Keratinocyte (primary cell): Measurements from ENCODE around the gene MXRA7. TPM values are rescaled to one million over a fixed set of nuclear protein-coding genes. Genes with fewer than 3 reads are reported as not detected.
A peak's percentile ranks its signal among the peaks of the same experiment; 100 is the strongest.

ENCODE experiments used
- DNase-seq: peaks from one replicate; pipeline ENCODE4 v3.0.0-alpha.2; 2011; ENCODE audit warnings: low read depth, missing footprints, low spot score
- FAIRE-seq: peaks from 2 replicates; lab custom pipeline; 2011; peaks lifted over from hg19 to GRCh38; lab: Jason Lieb, UNC
- H2AFZ ChIP-seq: 2 replicates; pipeline ENCODE4 v1.6.0; 2012; ENCODE audit warnings: low read length, control low read depth, inconsistent platforms; ENCODE audit not compliant: control insufficient read depth
- H3K27ac ChIP-seq: 2 replicates; pipeline ENCODE4 v1.5.1; 2011; ENCODE audit warnings: low read length; ENCODE audit not compliant: control insufficient read depth, insufficient read depth
- H3K27me3 ChIP-seq: 3 replicates; pipeline ENCODE4 v1.6.0; 2011; ENCODE audit warnings: low read length; ENCODE audit not compliant: control insufficient read depth, insufficient read depth; ENCODE audit errors: extremely low read depth
- H3K36me3 ChIP-seq, 2 experiments: 2 replicates in 1 of 2; 3 replicates in 1 of 2; pipeline ENCODE4 v1.5.1; 2011; ENCODE audit warnings: low read length in 2 of 2, mild to moderate bottlenecking in 1 of 2; ENCODE audit not compliant: control insufficient read depth in 2 of 2, insufficient read depth in 2 of 2; ENCODE audit errors: extremely low read depth in 1 of 2
- H3K4me1 ChIP-seq: 3 replicates; pipeline ENCODE4 v1.5.1; 2011; ENCODE audit warnings: low read length; ENCODE audit not compliant: control insufficient read depth, insufficient read depth; ENCODE audit errors: extremely low read depth
- H3K4me2 ChIP-seq: 3 replicates; pipeline ENCODE4 v1.6.0; 2011; ENCODE audit warnings: low read depth, low read length; ENCODE audit not compliant: control insufficient read depth, insufficient read depth; ENCODE audit errors: extremely low read depth
- H3K4me3 ChIP-seq, 3 experiments: fragments of 200-600 bp in 1 of 3; sonication (generic) in 1 of 3; 2 replicates in 2 of 3; 3 replicates in 1 of 3; pipeline ENCODE4 v1.5.1; 2011 to 2016; ENCODE audit warnings: low read length in 3 of 3, mild to moderate bottlenecking in 3 of 3, control low read depth in 2 of 3, inconsistent platforms in 1 of 3, low read depth in 1 of 3, mixed read lengths in 1 of 3, mixed run types in 1 of 3, moderate library complexity in 1 of 3; ENCODE audit not compliant: control insufficient read depth in 2 of 3, insufficient read depth in 2 of 3; ENCODE audit errors: extremely low read depth in 1 of 3
- H3K79me2 ChIP-seq: 2 replicates; pipeline ENCODE4 v1.6.0; 2012; ENCODE audit warnings: low read length; ENCODE audit not compliant: control insufficient read depth, insufficient read depth
- H3K9ac ChIP-seq: 3 replicates; pipeline ENCODE4 v1.6.0; 2011; ENCODE audit warnings: low read length; ENCODE audit not compliant: control insufficient read depth, insufficient read depth; ENCODE audit errors: extremely low read depth
- H3K9me1 ChIP-seq: 3 replicates; pipeline ENCODE4 v1.6.0; 2011; ENCODE audit warnings: low read length; ENCODE audit not compliant: control insufficient read depth, insufficient read depth; ENCODE audit errors: extremely low read depth
- H3K9me3 ChIP-seq: 2 replicates; pipeline ENCODE4 v1.5.1; 2012; ENCODE audit warnings: low read depth, low read length; ENCODE audit not compliant: control insufficient read depth
- H4K20me1 ChIP-seq: 3 replicates; pipeline ENCODE4 v1.6.0; 2011; ENCODE audit warnings: low read length; ENCODE audit not compliant: control insufficient read depth, insufficient read depth; ENCODE audit errors: extremely low read depth
- EZH2 ChIP-seq: IDR thresholded peaks from one replicate; pipeline ENCODE4 v1.6.1; 2012; ENCODE audit warnings: inconsistent platforms, mild to moderate bottlenecking, low read length, moderate library complexity
- dilution Hi-C: fragments of 300-500 bp; cut with MboI; formaldehyde crosslinking; loops from one replicate; pipeline ENCODE4 v1.7.0; 2020; ENCODE audit warnings: low sequenced_read_pairs; ENCODE audit not compliant: extremely low pct_ligation_motif_present
- polyA plus RNA-seq, 5 experiments: library from polyadenylated mRNA; depleted of rRNA in 3 of 5; stranded (reverse) in 3 of 5; stranded (forward) in 1 of 5; unstranded in 1 of 5; fragments of >200 nt; gene quantifications; 1 replicate in 1 of 5; 2 replicates in 3 of 5; 3 replicates in 1 of 5; pipeline versions ENCODE4 v1.2.1 to v1.2.3, GENCODE V29; 2011 to 2012; ENCODE audit warnings: missing spikeins in 2 of 5, low read depth in 1 of 5, low replicate concordance in 1 of 5
- TF ChIP-seq, protein P1 (sequence below), 3 experiments: IDR thresholded peaks in 1 of 3; conservative IDR thresholded peaks in 1 of 3; optimal IDR thresholded peaks in 1 of 3; 2 replicates in 2 of 3; 3 replicates in 1 of 3; pipeline versions ENCODE3 to v1.5.1; 2011; ENCODE audit warnings: low read length in 3 of 3, mild to moderate bottlenecking in 3 of 3, moderate library complexity in 2 of 3, control low read depth in 1 of 3, inconsistent platforms in 1 of 3; ENCODE audit not compliant: insufficient read depth in 2 of 3; ENCODE audit errors: extremely low read depth in 1 of 3

MXRA7 gene
- polyA plus RNA-seq, 1 donor (not counting 4 experiments of a cell fraction or from before 2014, with no cell fraction given), result 118 TPM

DNA sequence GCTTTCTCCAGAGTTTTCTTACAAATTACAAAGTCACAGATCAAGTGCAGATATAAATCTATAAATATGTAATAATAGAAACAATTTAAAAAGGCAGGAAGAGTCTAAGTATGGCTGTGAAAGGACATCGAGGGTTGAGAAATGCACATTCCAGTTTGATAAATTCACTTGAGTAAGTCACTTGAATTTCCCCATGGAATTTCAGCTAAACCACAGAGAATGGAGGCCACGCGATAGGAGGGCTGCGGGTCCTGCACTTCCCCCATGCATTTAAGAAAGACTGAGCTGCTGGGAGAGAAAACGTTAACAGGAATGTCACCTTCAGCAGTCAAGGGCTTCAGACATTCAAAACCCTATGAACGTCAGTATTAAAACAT, 6.1 kb upstream of the MXRA7 start:
- H2AFZ ChIP-seq, result no peak overlapping the region
- TF ChIP-seq EZH2, result no peak
- TF ChIP-seq, protein P1, sequence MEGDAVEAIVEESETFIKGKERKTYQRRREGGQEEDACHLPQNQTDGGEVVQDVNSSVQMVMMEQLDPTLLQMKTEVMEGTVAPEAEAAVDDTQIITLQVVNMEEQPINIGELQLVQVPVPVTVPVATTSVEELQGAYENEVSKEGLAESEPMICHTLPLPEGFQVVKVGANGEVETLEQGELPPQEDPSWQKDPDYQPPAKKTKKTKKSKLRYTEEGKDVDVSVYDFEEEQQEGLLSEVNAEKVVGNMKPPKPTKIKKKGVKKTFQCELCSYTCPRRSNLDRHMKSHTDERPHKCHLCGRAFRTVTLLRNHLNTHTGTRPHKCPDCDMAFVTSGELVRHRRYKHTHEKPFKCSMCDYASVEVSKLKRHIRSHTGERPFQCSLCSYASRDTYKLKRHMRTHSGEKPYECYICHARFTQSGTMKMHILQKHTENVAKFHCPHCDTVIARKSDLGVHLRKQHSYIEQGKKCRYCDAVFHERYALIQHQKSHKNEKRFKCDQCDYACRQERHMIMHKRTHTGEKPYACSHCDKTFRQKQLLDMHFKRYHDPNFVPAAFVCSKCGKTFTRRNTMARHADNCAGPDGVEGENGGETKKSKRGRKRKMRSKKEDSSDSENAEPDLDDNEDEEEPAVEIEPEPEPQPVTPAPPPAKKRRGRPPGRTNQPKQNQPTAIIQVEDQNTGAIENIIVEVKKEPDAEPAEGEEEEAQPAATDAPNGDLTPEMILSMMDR (optimal IDR thresholded peaks at IDR 0.05 in 1 of 3, IDR thresholded peaks at IDR 0.05 in 1 of 3, conservative IDR thresholded peaks at IDR 0.05 in 1 of 3; ENCODE audit: extremely low read depth in 1 of 3, insufficient read depth in 2 of 3, low read length in 3 of 3), result no peak
- H3K27ac ChIP-seq, result peak overlapping the region; percentile 38
- no peak overlapping the region for H3K4me3 ChIP-seq
- peaks cover 2% of the 10 kb centered on the region for H3K4me1 ChIP-seq
- no peaks in the 10 kb centered on the region for H4K20me1 ChIP-seq
- H3K36me3 ChIP-seq, result peaks cover 45 to 52% of the 10 kb centered on the region in 2 experiments
- no peaks in the 10 kb centered on the region for H3K9me1 ChIP-seq
- H3K9me3 ChIP-seq, result no peaks in the 10 kb centered on the region
- peaks cover 13% of the 10 kb centered on the region for H3K79me2 ChIP-seq
- H3K4me2 ChIP-seq, result no peak overlapping the region
- H3K27me3 ChIP-seq, result no peaks in the 10 kb centered on the region
- H3K9ac ChIP-seq, result no peak overlapping the region
- DNase-seq (no peak), FAIRE-seq (no peak)
- dilution Hi-C loops, result no loop called here

DNA sequence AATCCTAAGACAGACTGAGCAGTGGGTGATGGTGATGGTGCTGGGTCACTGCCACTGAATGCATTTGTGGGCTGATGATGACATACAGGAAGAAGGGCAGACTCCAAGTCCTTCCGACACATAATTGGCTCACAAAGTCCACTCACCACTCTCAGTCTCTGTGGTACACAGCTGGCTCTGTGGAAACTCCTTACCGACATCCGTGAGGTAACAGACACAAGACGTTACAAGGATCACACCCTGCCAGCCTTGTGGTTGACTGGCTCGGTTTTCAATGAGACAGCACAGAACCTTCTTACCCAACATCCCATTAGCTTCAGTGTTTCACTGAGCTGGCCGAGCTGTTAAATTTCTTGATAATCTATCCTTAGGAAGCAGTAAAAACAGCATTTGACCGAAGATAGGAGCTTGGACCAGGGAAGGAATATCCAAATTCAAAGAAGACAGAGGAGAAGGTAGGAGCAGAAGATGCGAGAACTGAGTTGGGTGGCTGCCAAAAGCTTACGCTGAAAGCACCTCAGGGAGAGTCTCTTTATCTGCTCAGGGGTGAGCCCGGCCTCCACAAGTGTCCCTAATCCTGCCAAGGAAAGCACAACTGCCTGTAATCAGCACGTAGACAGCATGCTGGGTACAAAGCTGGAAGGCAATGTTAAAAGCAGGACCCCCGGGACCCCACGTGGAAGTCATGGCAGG, 5.5 kb upstream of the MXRA7 start:
- no peak for TF ChIP-seq EZH2
- TF ChIP-seq, protein P1 (optimal IDR thresholded peaks at IDR 0.05 in 1 of 3, IDR thresholded peaks at IDR 0.05 in 1 of 3, conservative IDR thresholded peaks at IDR 0.05 in 1 of 3; ENCODE audit: extremely low read depth in 1 of 3, insufficient read depth in 2 of 3, low read length in 3 of 3), result no peak
- FAIRE-seq, result peak; percentile 39
- peak overlapping the region; percentile 31 for H3K9ac ChIP-seq
- dilution Hi-C loops, result no loop called here
- H3K9me3 ChIP-seq, result no peaks in the 10 kb centered on the region
- no peaks in the 10 kb centered on the region for H4K20me1 ChIP-seq
- H3K4me2 ChIP-seq, result no peak overlapping the region
- H2AFZ ChIP-seq, result no peak overlapping the region
- peaks cover 12% of the 10 kb centered on the region for H3K79me2 ChIP-seq
- no peaks in the 10 kb centered on the region for H3K27me3 ChIP-seq
- peak overlapping the region; percentile 38 for H3K27ac ChIP-seq
- peaks cover 5% of the 10 kb centered on the region for H3K4me1 ChIP-seq
- H3K4me3 ChIP-seq, result no peak overlapping the region
- no peak for DNase-seq
- peaks cover 39 to 48% of the 10 kb centered on the region in 2 experiments for H3K36me3 ChIP-seq
- no peaks in the 10 kb centered on the region for H3K9me1 ChIP-seq
